Hepatocyte (in vitro differentiated cells): Measurements from ENCODE around the gene FAM131C.

ENCODE experiments used
- CTCF ChIP-seq: fragments of 200-600 bp; sonication (generic); IDR thresholded peaks from 2 replicates; pipeline ENCODE4 v1.5.1; 2016; ENCODE audit warnings: antibody characterized with exemption, mild to moderate bottlenecking; ENCODE audit not compliant: poor library complexity
- EZH2 ChIP-seq: fragments of 200-600 bp; sonication (generic); IDR thresholded peaks from 2 replicates; pipeline ENCODE4 v1.6.1; 2016; ENCODE audit warnings: antibody characterized with exemption, mild to moderate bottlenecking, borderline replicate concordance
- EZH2phosphoT487 ChIP-seq: fragments of 200-600 bp; sonication (generic); IDR thresholded peaks from one replicate; pipeline ENCODE4 v1.6.1; 2018; ENCODE audit warnings: antibody characterized with exemption, mild to moderate bottlenecking, low read depth, moderate library complexity; ENCODE audit not compliant: unreplicated experiment, severe bottlenecking

- TF ChIP-seq EZH2 (no peak), CTCF (no peak), EZH2phosphoT487 (no peak)
Observed at GRCh38 chr1:16061266-16061665, 12.2 kb downstream of the FAM131C start.
